Peyer's patch (tissue), 4 donors: ENCODE results near the gene C19orf73.

Source experiments
- POLR2A ChIP-seq, 2 donors: fragments of 450-650 bp; IDR thresholded peaks; one replicate each; pipeline ENCODE4 v1.5.1; 2017; ENCODE audit warnings: antibody characterized with exemption in 2 of 2, mild to moderate bottlenecking in 2 of 2, moderate library complexity in 2 of 2
- TF ChIP-seq, protein P1 (sequence below), 6 experiments: fragments of 450-650 bp in 4 of 6; fragments of 200-600 bp in 2 of 6; sonication (generic) in 1 of 6; IDR thresholded peaks; one replicate each; pipeline ENCODE4 v1.5.1; 2017 to 2019; ENCODE audit warnings: antibody characterized with exemption in 6 of 6, mild to moderate bottlenecking in 3 of 6, moderate library complexity in 1 of 6

DNA sequence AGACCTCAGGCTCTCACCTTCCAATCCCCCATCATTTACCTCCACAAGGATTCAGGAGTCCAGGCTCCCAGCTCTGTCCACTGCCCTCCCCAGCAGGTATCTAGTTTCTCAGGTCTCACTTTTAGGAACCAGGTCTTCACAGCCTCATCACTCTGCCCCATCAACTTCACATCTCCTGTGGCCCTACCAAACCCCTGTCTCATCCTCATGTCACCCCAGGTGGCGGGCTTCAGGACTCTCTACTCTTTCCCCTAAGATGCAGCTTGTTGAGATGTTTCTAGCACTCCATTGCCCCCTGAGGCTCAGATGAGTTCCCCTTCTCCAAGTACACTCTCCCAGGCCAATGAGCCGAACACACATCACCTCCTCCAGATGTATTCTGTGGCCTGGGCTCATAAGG lies 1.9 kb upstream of the C19orf73 start:
- TF ChIP-seq, protein P1, sequence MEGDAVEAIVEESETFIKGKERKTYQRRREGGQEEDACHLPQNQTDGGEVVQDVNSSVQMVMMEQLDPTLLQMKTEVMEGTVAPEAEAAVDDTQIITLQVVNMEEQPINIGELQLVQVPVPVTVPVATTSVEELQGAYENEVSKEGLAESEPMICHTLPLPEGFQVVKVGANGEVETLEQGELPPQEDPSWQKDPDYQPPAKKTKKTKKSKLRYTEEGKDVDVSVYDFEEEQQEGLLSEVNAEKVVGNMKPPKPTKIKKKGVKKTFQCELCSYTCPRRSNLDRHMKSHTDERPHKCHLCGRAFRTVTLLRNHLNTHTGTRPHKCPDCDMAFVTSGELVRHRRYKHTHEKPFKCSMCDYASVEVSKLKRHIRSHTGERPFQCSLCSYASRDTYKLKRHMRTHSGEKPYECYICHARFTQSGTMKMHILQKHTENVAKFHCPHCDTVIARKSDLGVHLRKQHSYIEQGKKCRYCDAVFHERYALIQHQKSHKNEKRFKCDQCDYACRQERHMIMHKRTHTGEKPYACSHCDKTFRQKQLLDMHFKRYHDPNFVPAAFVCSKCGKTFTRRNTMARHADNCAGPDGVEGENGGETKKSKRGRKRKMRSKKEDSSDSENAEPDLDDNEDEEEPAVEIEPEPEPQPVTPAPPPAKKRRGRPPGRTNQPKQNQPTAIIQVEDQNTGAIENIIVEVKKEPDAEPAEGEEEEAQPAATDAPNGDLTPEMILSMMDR (IDR thresholded peaks at IDR 0.05): no peak
- no peak for TF ChIP-seq POLR2A (IDR thresholded peaks at IDR 0.05)
